Measurements from ENCODE around the gene AP3S2.
A peak's percentile ranks its signal among the peaks of the same experiment; 100 is the strongest.

Gene AP3S2

GRCh38 chr15:89812847-89813320 lies 80.9 kb downstream of the AP3S2 start:
- no peak for DNase-seq

- peak in 1 of 2 donors; percentile 37 for DNase-seq
Observed at GRCh38 chr15:89812011-89812846, 81.6 kb downstream of the AP3S2 start.

- DNase-seq = no peak
Observed at GRCh38 chr15:89810837-89811236, 83.0 kb downstream of the AP3S2 start.

- DNase-seq = no peak
Observed at GRCh38 chr15:89809787-89810148, 84.0 kb downstream of the AP3S2 start.

- DNase-seq = no peak
Observed at GRCh38 chr15:89809093-89809786, 84.6 kb downstream of the AP3S2 start.

- no peak for DNase-seq
Observed at GRCh38 chr15:89808160-89808870, 85.5 kb downstream of the AP3S2 start.

- no peak for DNase-seq
Observed at GRCh38 chr15:89807689-89808088, 86.1 kb downstream of the AP3S2 start.

- no peak for DNase-seq
Observed at GRCh38 chr15:89806559-89807550, 86.9 kb downstream of the AP3S2 start.

GRCh38 chr15:89806210-89806558 lies 87.6 kb downstream of the AP3S2 start:
- DNase-seq = no peak

- no peak for DNase-seq
Observed at GRCh38 chr15:89805241-89806209, 88.3 kb downstream of the AP3S2 start.

- DNase-seq = peak in 1 of 2 donors; percentile 41
Observed at GRCh38 chr15:89803941-89804800, 89.6 kb downstream of the AP3S2 start.

GRCh38 chr15:89802986-89803824 lies 90.6 kb downstream of the AP3S2 start:
- DNase-seq = no peak

GRCh38 chr15:89802231-89802928 lies 91.4 kb downstream of the AP3S2 start:
- no peak for DNase-seq

GRCh38 chr15:89801471-89802195 lies 92.2 kb downstream of the AP3S2 start:
- no peak for DNase-seq

- no peak for DNase-seq
Observed at GRCh38 chr15:89799918-89800498, 93.8 kb downstream of the AP3S2 start.

- no peak for DNase-seq
Observed at GRCh38 chr15:89799011-89799911, 94.5 kb downstream of the AP3S2 start.
